ENCODE measurements around the gene MAPK11. TPM values are rescaled to one million over a fixed set of nuclear protein-coding genes. Genes with fewer than 3 reads are reported as not detected.

MAPK11 gene
- total RNA-seq, 4 donors from 2014 or later = 1.6 to 6.4 (median 2.7) TPM

DNA sequence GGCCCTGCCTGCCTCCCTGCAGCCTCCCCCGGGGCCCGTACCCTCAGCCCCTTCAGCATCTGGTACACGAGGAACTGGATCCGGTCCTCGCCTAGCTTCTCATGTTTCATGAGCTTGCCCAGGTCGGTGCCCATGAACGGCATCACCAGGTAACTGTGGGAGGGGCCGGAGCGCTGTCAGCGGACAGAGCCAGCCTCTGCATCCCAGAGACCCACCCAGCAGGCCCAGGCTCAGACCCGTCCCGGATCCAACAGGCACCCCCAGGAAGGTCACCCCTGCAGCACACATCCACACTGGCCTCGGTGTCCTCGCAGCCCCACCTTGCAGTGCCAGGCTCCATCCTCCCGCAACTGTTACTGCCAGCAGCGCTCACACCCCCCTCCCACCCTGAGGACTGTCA, 13.1 kb downstream of the MAPK11 start:
- WGBS, 2 donors (ENCODE audit: low coverage in 1 of 2) = 64% methylated on average over 13 of the region's 16 CpGs; no CpG with 5 or more reads in 1 of the 2 donors
- Histone ChIP-seq H3K27ac (no peak overlapping the region), H3K4me3 (no peak overlapping the region), H3K27me3 (peaks cover 48% of the 10 kb centered on the region), H3K36me3 (no peaks in the 10 kb centered on the region), H3K4me1 (peaks cover 0 to 14% (median 11%) of the 10 kb centered on the region in 4 donors), H3K9me3 (no peaks in the 10 kb centered on the region)
- DNase-seq = no peak
- TF ChIP-seq EP300 (IDR thresholded peaks at IDR 0.05; ENCODE audit: low read depth) = no peak
- no peak for TF ChIP-seq CTCF (IDR thresholded peaks at IDR 0.05)
- no peak for TF ChIP-seq POLR2A (IDR thresholded peaks at IDR 0.05)
- TF ChIP-seq POLR2AphosphoS5 (IDR thresholded peaks at IDR 0.05) = no peak
- in situ Hi-C loops (cut with MboI; ENCODE audit: low pct_ligation_motif_present in 1 of 4, low pct_unique_long_range_greater_than_20kb in 1 of 4, low sequenced_read_pairs in 3 of 4) = loop anchor here in 2 of 4 donors (10.0 kb wide), 1 partner anchor 68 kb away; the partner anchor contains the start of gene DENND6B (in 2 of the 2)
- intact Hi-C loops (cut with DNase I; ENCODE audit: low total_unique reads) = loop anchor here (10.0 kb wide), 1 partner anchor 218 kb away; the partner anchor contains the start of gene SBF1

GRCh38 chr22:50256258-50256862, 13.8 kb downstream of the MAPK11 start:
- intact Hi-C loops (cut with DNase I; ENCODE audit: low total_unique reads) = loop anchor here (10.0 kb wide), 1 partner anchor 218 kb away; the partner anchor contains the start of gene SBF1
- no peak for DNase-seq
- Histone ChIP-seq H3K4me3 (no peak overlapping the region), H3K27ac (no peak overlapping the region), H3K9me3 (no peaks in the 10 kb centered on the region), H3K27me3 (peaks cover 41% of the 10 kb centered on the region), H3K4me1 (peaks cover 0 to 16% (median 16%) of the 10 kb centered on the region in 4 donors), H3K36me3 (no peaks in the 10 kb centered on the region)
- TF ChIP-seq CTCF (IDR thresholded peaks at IDR 0.05) (no peak), POLR2AphosphoS5 (IDR thresholded peaks at IDR 0.05) (no peak), EP300 (IDR thresholded peaks at IDR 0.05; ENCODE audit: low read depth) (no peak), POLR2A (IDR thresholded peaks at IDR 0.05) (no peak)
- in situ Hi-C loops (cut with MboI; ENCODE audit: low pct_ligation_motif_present in 1 of 4, low pct_unique_long_range_greater_than_20kb in 1 of 4, low sequenced_read_pairs in 3 of 4) = loop anchor here in 2 of 4 donors (10.0 kb wide), 1 partner anchor 68 kb away; the partner anchor contains the start of gene DENND6B (in 2 of the 2)
- WGBS, 2 donors (ENCODE audit: low coverage in 1 of 2) = 54% methylated on average over 7 of the region's 12 CpGs; no CpG with 5 or more reads in 1 of the 2 donors

- 88% methylated on average over 16 of the region's 17 CpGs; no CpG with 5 or more reads in 1 of the 2 donors for WGBS, 2 donors (ENCODE audit: low coverage in 1 of 2)
- in situ Hi-C loops (cut with MboI; ENCODE audit: low pct_ligation_motif_present in 1 of 4, low pct_unique_long_range_greater_than_20kb in 1 of 4, low sequenced_read_pairs in 3 of 4) (loop anchor here in 2 of 4 donors (10.0 kb wide), 1 partner anchor 69 kb away; the partner anchor contains the start of gene DENND6B (in 2 of the 2)), intact Hi-C loops (cut with DNase I; ENCODE audit: low total_unique reads) (loop anchor here (10.0 kb wide), 1 partner anchor 219 kb away; the partner anchor contains the start of gene SBF1)
Observed at GRCh38 chr22:50255607-50256006, 14.6 kb downstream of the MAPK11 start.

More at GRCh38 chr22:50255607-50256006, 14.6 kb downstream of the MAPK11 start:
- no peaks in the 10 kb centered on the region for H3K9me3 ChIP-seq
- TF ChIP-seq POLR2AphosphoS5 (IDR thresholded peaks at IDR 0.05) = no peak
- no peak for TF ChIP-seq CTCF (IDR thresholded peaks at IDR 0.05)
- TF ChIP-seq EP300 (IDR thresholded peaks at IDR 0.05; ENCODE audit: low read depth) = no peak
- TF ChIP-seq POLR2A (IDR thresholded peaks at IDR 0.05) = no peak
- DNase-seq = no peak
- no peaks in the 10 kb centered on the region for H3K36me3 ChIP-seq
- H3K27me3 ChIP-seq = peaks cover 35% of the 10 kb centered on the region
- no peak overlapping the region for H3K27ac ChIP-seq
- H3K4me1 ChIP-seq = peaks cover 0 to 19% (median 13%) of the 10 kb centered on the region in 4 donors
- no peak overlapping the region for H3K4me3 ChIP-seq

All from transverse colon (tissue), 4 donors.